Activated CD8-positive, alpha-beta memory T cell treated with anti-CD3 and anti-CD28 coated beads for 4 hours (primary cell): Measurements from ENCODE around the gene NTSR2.

Source experiments
- DNase-seq, 2 donors: peaks; one replicate each; pipeline ENCODE4 v3.0.0-alpha.2; 2020; ENCODE audit warnings: low read depth in 2 of 2

The NTSR2 gene, protein sequence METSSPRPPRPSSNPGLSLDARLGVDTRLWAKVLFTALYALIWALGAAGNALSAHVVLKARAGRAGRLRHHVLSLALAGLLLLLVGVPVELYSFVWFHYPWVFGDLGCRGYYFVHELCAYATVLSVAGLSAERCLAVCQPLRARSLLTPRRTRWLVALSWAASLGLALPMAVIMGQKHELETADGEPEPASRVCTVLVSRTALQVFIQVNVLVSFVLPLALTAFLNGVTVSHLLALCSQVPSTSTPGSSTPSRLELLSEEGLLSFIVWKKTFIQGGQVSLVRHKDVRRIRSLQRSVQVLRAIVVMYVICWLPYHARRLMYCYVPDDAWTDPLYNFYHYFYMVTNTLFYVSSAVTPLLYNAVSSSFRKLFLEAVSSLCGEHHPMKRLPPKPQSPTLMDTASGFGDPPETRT

DNA sequence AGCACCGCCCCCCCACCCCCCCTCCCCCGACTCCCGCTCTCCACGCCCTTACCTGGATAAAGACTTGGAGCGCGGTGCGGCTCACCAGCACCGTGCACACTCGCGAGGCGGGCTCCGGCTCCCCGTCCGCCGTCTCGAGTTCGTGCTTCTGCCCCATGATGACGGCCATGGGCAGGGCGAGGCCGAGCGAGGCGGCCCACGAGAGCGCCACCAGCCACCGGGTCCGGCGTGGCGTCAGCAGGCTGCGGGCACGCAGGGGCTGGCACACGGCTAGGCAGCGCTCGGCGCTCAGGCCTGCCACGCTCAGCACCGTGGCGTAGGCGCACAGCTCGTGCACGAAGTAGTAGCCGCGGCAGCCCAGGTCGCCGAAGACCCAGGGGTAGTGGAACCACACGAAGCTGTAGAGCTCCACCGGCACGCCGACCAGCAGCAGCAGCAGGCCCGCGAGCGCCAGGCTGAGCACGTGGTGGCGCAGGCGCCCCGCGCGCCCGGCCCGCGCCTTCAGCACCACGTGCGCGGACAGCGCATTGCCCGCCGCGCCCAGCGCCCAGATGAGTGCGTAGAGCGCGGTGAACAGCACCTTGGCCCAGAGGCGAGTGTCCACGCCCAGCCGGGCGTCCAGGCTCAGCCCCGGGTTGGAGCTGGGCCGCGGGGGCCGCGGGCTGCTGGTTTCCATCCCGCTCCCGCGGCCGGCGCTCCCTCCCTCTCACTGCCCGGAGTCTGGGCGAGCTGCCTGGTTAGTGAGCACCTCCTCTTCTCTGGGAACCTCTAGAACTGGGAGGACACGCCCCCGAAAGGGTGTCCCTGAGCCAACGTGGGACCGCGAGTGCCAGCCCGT lies at the start of gene NTSR2:
NTSR2 (minus strand) TSS at position 742 of the 838 bp plus-strand sequence; CDS start at position 676, 66 bp downstream.
- no peak for DNase-seq

DNA sequence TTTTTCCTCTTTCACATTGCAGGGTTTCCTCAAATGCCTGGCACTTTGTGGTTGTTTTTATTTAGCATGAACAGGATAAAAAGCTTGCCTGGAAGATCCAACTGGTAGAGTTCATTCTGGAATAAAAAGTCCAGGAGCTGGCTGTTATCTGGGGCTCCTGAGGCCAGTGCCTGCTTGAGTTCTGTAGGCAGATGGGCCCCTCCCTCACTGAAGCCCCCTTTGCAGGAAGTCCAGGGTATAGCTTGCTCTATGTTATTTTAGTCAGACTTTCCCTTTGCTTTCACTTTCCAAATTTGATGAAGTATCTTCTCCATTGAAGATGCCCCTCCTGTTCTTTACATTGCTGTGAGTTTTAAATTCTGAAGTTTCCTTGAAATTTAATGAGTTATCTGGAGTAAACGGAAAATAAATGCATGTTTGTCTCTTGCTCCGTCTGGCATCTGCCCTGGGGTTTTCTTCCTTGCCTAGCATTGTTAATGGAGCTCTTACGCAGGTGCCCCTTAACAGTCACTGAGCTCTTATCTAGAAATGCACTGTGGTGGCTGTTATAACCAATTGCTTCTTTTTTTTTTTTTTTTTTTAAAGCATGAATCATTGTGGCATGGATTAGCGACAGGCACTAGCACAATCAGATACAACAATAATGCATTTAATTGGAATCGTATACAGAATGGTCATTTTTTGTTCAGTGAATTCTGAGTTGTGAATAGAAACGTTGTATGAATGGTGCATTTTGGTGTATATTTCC lies 49.4 kb upstream of the NTSR2 start:
- DNase-seq = no peak

DNA sequence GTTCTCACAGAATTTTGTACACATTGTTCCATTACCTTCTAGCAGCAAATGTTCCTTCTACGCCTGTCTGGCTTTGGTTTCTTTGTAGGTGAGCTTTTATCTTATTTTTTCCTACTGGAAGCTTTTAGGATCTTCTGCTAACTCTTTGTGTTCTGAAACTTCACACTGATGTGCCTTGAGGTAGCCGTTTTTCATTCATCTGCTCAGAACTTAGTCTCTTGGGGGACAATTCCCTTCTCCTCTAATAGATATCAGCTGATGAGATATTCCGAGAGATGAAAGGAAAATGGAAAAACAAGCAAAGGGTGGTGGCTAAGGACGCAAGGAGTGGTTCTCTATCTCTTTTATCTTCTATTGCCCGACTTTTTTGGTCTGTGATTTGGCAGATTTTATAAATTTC lies 48.6 kb upstream of the NTSR2 start:
- DNase-seq = no peak

DNA sequence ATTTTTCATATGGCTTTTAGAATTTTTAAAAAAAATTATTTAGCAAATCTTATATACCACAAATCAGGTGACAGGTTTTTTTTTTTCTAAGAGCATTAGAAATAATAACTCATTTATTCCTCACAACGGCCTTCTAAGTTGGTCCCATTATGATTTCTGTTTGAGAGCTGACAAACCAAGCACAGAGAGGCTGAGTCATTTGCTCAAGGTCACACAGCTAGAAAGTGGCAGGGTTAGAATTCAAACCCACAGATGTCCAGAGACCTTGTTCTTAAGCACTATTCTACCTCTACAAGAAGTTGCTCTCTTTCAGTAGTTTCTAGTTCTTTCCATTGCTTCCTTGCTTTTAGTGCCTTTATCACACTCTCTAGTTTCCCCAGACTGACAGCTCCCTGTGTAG lies 47.6 kb upstream of the NTSR2 start:
- DNase-seq = no peak

DNA sequence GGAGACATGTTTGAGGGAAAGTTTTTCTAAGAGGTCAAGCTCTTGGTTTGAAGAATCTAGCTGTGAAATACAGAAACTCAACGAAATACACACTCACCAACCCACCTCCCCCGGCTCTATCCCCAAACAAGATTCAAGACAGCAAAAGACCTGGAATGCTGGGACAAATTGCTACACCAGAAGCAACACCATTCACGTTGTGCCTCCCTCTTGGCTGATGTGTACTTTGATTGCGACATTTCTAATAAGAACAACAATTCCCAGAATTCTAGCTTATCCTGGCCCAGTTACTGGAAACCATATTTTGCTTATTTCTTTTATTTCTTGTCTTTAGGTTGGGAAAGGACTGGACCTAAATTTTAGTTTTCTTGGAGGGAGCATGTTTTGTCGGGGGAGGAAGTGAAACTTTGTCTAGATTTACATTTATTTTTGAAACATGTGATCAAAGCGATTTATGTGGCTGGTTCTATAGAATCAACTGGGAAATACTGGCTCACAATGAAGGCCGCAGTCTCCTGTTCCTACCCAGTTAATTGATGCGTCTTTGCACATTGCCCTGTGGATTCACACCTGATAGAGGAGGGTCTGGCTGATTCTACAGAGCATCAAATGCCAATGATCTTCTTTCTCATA lies 46.8 kb upstream of the NTSR2 start:
- DNase-seq = no peak

DNA sequence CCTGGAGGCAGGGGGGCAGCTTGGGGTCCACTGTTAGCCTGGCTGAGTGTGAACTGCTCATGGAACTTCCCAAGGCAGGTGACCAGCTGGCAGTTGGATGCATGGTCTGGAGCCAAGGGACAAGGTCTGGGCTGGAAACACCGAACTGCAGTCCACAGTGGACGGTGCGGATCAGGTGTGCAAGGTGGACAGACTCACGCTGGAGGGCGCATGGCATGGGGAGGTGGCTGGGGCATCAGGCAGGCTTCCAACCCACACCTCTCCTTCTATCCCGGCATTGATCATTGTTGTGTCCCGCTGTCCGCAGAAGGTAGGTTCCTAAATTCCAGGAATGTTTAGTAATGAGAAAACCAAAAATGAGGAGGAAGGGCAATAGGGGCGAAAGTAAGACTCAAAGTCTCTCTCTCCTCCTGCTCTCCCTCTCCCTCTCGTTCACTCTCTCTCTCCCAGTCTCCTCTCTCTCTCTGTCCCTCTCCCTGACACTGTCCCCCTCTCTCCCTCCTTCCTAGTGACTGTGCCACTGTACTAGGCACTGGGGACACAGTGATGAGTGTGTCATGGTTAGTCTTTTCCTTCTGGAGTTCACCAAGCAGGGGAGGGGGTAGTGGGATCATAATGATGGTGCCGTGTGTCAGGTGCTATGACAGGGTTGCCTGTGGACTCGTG lies 46.1 kb upstream of the NTSR2 start:
- DNase-seq = no peak

DNA sequence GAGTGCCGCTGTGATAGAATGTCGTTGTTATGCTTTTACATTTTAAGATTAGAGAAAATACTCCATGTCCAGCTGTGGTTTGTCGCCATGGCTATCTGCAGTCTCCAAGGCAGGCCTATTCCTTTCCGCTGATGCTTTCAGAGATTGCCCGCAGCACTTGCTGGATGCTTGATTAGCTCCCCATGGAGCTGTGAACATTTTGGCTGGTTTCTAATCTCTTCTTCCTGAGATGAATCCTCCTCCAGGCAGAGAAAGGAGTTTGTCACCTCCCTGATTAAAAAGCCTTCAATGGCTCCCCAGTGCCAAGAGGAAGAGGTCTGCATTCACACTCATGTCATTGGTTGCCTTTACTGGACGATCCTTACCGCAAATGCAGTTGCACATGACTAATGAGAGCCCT lies 43.8 kb upstream of the NTSR2 start:
- DNase-seq = no peak

DNA sequence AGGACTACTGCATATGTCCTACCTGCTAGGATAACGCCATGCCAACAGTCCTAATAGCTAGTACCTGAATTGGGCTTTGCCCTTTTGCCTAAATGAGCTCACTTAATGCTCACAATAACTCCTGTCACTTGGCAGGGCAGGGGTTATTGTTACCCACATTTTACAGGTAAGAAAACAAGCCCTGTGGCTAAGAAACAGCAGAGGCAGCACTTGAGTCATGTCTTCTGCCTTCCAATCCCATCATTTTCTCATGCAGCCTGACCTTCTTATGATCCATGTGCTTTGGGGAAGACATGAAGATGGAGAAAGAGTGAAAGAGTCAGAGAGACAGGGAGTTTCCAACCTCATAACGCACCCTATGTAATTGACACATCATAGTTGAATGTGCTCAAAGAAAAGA lies 42.9 kb upstream of the NTSR2 start:
- no peak for DNase-seq

DNA sequence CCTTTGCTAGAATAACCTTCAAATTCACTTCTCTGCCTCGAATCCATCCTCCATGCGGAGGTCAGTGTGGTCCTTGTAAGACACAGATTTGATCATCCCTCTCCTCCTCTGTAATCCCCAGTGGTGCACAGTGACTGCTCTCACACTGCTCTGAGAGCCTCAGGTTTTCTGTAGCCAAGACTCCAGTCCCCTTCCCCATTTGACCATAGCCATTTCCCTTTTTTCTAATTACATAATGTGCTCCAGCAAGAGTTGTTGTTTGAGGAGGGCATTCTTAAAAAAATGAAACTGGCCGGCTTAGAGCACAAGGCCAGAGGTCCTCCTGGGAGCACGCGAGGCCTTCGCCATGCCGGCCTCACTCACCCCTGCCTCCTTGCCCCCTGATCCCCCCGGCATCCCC lies 41.8 kb upstream of the NTSR2 start:
- DNase-seq = no peak

DNA sequence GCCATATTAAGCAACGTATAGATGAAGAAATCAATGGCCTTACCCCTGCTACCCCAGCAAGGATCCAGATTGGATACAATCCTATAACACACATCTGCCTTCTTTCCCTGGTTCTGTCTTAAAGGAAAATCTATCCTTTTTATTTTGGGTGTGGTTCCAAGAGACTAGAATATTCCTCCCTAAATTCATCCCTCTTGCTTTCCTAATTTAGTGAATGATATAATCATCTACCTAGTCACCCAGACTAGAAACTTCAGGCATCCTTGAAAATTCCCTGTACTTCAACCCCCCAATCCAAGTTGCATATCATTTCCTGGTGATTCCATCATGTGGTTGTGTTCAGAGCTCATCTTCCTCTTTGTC lies 41.3 kb upstream of the NTSR2 start:
- DNase-seq = no peak

DNA sequence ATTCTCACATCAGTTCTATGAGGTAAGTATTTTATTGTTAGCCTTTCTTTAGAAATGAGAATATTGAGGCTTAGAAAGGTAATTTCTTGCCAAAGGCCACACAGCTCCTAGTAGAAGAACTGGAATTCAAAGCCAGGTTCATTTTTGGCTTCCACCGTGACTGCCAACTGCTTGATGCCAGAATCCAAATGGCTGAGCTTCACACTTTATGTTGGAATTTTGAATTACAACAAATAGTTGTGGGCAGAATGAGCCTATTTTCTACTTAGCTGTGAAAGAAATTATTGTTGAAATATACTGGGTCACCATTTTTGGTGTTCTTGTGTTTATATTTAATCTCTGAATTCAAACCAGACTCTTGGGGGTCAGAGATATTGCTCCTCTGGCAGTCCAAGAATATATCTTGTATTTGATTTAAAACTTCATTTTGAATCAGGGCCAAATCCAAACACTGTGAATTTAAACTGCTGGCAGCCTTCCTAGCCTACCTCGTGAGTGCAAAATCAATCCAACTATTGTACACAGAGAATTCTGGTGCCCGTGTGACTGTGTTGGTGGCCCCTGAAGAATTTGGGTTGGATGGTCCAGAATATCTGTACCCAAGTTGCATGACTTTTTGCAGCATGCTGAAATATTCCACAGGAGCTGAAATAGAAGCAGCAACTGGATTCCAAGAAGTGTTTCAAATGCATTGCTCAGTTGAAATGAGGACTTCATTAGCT lies 40.8 kb upstream of the NTSR2 start:
- DNase-seq = no peak

DNA sequence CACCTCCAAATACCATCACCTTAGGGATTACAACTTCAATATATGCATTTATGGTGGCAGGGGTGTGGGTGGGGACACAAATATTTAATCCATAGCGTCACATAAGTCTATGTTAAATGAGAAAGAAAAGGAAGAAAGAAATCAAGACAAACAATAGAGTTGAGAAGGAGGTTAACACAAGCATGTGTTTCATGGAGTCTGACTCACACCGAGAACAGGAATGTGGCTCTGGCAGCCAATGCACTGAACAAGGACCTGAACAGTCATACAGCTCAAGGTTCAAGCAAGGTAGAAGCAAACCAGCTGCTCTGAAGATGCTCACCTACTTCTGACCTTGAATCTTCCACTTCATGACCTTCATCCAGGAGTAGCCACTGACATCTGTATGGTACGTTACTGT lies 40.2 kb upstream of the NTSR2 start:
- DNase-seq = no peak

DNA sequence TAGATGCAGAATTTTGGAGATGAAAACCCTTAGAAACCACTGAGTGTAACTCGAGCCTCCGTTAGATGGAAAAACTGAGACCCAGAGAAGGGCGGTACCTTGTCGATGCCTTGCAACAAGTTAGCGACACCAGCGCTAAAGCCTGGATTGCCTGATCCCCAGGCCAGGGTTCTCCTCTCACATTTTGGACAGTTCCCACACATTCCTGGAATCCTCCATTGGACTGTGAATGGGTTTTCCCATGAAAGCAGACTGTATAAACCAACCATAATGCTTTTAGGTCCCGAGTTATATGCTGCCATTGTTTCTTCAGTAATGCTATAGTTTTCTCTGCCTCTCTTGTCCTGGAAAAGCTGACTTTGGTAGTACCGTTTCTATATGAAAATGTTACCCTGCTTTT lies 39.3 kb upstream of the NTSR2 start:
- DNase-seq = no peak

DNA sequence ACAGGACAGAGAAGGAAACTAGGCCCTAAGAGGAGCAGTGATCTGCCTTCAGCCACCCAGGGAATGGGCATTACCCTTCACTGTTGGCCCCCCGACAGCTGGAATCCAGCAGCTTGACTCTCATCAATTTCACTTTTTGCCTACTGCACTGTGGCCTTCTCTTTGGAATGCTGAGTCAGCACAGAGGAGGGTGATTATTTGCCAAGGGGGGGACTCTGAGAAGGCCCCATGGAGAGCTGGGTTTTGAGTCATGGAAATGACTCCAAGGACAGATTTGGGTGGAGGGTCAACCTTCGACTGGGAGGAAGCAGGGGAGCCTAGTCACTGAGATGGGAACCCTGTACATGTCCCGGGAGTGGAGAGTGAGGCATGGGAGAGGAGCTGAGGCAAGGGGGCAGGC lies 38.1 kb upstream of the NTSR2 start:
- no peak for DNase-seq

DNA sequence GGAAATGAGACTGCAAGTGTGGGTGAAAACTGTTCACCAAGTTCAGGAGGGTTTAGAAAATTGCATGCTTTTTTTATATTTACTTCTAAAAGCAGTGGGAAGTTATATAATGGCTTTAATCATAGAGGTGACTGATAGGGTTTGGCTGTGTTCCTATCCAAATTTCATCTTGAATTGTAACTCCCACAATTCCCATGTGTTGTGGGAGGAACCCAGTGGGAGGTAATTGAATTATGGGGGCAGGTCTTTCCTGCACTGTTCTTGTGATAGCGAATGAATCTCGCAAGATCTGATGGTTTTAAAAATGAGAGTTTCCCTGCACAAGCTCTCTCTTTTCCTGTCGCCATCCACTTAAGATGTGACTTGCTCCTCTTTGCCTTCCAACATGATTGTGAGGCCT lies 35.7 kb upstream of the NTSR2 start:
- DNase-seq = no peak

DNA sequence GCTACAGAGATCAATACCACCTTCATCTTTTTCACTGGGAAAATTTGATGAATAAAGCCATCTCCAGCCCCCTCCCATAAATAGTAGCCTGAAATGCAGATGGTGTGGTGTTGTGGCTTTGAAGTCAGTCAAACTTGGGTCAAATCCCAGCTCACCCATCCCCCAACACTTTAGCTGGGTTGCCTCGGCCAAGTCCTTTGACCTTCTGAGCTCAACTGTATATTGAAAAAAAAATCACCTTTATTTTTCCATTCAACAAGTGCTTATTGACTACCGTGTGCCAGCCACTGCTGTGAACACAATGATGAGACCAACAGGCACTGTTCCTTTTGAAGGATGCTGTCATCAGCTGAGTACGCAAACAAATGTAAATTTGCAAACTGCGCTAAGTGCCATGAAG lies 35.1 kb upstream of the NTSR2 start:
- no peak for DNase-seq

DNA sequence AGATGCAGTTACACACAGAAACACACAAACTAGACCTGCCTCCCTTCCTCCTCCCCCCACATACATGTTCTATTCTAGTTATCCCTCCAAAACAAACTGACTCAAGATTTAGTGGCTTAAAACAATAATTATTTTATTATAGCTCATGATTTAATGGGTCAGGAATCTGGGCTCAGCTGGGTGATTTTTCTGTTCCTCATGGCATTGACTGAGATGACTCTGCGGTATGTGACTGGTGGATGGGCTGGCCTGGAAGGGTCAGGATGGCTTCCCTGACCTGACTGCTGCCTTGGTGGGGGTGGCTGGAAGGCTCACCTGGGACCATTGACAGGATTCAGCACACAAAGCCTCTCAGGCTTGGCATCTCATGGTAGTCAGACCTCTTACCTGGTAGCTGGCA lies 33.7 kb upstream of the NTSR2 start:
- no peak for DNase-seq

DNA sequence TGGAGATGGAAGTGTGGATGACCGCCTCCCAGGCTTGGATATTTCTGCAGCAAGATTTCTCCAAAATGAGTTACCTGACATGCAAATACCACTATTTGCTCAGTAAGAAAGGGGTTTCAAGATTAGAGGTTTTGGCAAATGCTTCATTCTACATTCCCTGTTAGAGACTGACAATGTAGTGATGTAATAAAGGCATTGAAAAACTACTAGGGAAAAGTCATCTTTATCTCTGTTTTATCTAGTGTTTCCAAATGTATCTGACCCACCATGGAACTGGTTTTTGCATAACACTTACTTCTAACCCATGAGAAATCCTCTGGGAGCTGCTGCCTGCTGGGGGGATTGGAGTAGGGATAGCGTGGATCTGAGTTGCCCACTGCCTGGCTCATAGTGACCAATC lies 33.0 kb upstream of the NTSR2 start:
- no peak for DNase-seq

DNA sequence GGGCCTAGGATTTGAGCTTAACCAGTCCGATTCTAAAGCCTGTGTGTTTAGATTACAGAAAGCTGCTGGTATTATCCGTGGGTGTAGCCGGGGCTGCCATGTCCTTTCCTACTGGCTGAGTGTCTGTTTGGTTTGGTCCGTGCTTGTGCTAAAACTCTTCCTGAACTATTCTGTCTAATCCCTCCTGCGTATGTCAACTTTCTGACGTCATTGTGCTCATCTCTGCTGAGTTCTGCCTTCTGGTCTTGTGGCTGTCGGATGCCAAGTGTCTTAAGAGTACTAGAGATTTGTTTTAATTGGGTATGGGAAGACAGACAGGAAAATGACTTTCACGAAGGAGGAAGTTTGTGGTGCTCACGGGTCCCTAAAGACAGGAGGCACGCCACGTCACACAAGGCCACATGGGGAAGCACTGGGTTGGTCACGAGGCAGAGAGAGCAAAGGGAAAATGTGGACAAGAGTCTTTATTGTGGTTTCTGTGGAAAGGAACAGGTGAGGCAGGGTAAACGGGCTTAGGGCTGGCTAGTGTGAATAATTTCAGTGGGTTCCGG lies 31.8 kb upstream of the NTSR2 start:
- DNase-seq = no peak

DNA sequence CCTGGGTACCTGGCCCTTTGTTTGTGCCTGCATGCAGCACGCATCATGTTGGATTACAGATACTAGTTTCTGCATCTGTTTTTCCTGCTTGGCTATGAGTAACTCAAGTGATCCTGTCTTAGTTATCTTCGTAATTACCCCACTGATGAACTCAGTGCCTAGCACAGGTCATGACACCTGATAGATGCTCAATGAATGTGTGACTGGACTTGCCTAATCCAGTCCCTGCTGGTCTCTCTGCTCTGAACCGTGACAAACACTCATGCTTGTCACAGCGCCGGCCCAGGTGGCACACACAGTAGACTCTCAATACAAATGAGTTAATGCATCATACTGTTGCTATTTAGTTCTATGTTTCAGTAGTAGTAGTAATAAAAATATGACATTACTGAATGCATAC lies 31.2 kb upstream of the NTSR2 start:
- no peak for DNase-seq
